NCI-H128 (cell line): ENCODE measurements around the gene ANKRD9.
"Not testable (repeated sequence)": the region's sequence is repeated elsewhere in the genome, so short reads cannot be mapped to it uniquely, and the experiment has no call there.

Experiments
- DNase-seq: peaks from one replicate; lab custom pipeline; 2025; ENCODE audit not compliant: unreplicated experiment; lab: John Stamatoyannopoulos, UW

Gene ANKRD9

GRCh38 chr14:102509746-102510615, at the start of gene ANKRD9:
TSS of gene ANKRD9 (minus strand) at chr14:102509776. CDS start at chr14:102507889, 1,887 bp downstream.
- peak; percentile 79 for DNase-seq

GRCh38 chr14:102558556-102558955, 49.0 kb upstream of the ANKRD9 start:
- DNase-seq = no peak

GRCh38 chr14:102557434-102558226, 48.1 kb upstream of the ANKRD9 start:
- no peak for DNase-seq

GRCh38 chr14:102556098-102556677, 46.6 kb upstream of the ANKRD9 start:
- DNase-seq = no peak

- DNase-seq = no peak
Measured at GRCh38 chr14:102554821-102555819, 45.5 kb upstream of the ANKRD9 start.

- no peak for DNase-seq
Measured at GRCh38 chr14:102551995-102552705, 42.6 kb upstream of the ANKRD9 start.

- DNase-seq = not testable (repeated sequence)
Measured at GRCh38 chr14:102550927-102551401, 41.4 kb upstream of the ANKRD9 start.

- no peak for DNase-seq
Measured at GRCh38 chr14:102548616-102549240, 39.2 kb upstream of the ANKRD9 start.

GRCh38 chr14:102545461-102546265, 36.1 kb upstream of the ANKRD9 start:
- no peak for DNase-seq

GRCh38 chr14:102544747-102545460, 35.3 kb upstream of the ANKRD9 start:
- no peak for DNase-seq

- no peak for DNase-seq
Measured at GRCh38 chr14:102544046-102544746, 34.6 kb upstream of the ANKRD9 start.

- no peak for DNase-seq
Measured at GRCh38 chr14:102541771-102542170, 32.2 kb upstream of the ANKRD9 start.

GRCh38 chr14:102541029-102541491, 31.5 kb upstream of the ANKRD9 start:
- not testable (repeated sequence) for DNase-seq

GRCh38 chr14:102540315-102541028, 30.9 kb upstream of the ANKRD9 start:
- no peak for DNase-seq

GRCh38 chr14:102539544-102540314, 30.2 kb upstream of the ANKRD9 start:
- no peak for DNase-seq
